T-cell (primary cell): ENCODE data around the gene UBQLN4. TPM values are rescaled to one million over a fixed set of nuclear protein-coding genes. Genes with fewer than 3 reads are reported as not detected.
A peak's percentile ranks its signal among the peaks of the same experiment; 100 is the strongest.

Experiments
- ATAC-seq, 4 experiments: fragments of 200-7000 bp in 3 of 4; fragments of 150-1000 bp in 1 of 4; cut with Tn5 transposase; replicated peaks in 1 of 4; 1 replicate in 3 of 4; 2 replicates in 1 of 4; pipeline ENCODE4 v1.10.0; 2021; ENCODE audit warnings: moderate library complexity in 3 of 4, mild to moderate bottlenecking in 2 of 4, moderate number of reproducible peaks in 1 of 4
- CTCF ChIA-PET, 2 donors: fragments of 300-600 bp; sonication (Branson Sonifier 250); formaldehyde crosslinking; loops; one replicate each; lab custom pipeline; 2022; ENCODE audit warnings: antibody characterized with exemption in 2 of 2; lab: Charles Lee
- POLR2A ChIA-PET, 2 donors: fragments of 300-600 bp; sonication (Branson Sonifier 250); formaldehyde crosslinking; loops; one replicate each; lab custom pipeline; 2022; ENCODE audit warnings: antibody characterized with exemption in 2 of 2; lab: Charles Lee
- DNase-seq, 35 experiments: peaks; one replicate each; pipeline versions ENCODE4 v3.0.0 to v3.0.0-alpha.2; 2013 to 2023
- H3K27ac ChIP-seq: one replicate; pipeline ENCODE4 v1.5.1; 2013; ENCODE audit warnings: low read length
- H3K27me3 ChIP-seq, 2 experiments: replicated peaks in 1 of 2; 1 replicate in 1 of 2; 2 replicates in 1 of 2; pipeline versions ENCODE4 v1.6.1 to v1.7.0; 2013; ENCODE audit warnings: low read length in 1 of 2, mixed read lengths in 1 of 2; ENCODE audit not compliant: control insufficient read depth in 2 of 2, insufficient read depth in 2 of 2; ENCODE audit errors: extremely low read depth in 1 of 2
- H3K36me3 ChIP-seq, 2 donors: 1 replicate in 1 of 2; 2 replicates in 1 of 2; pipeline versions ENCODE4 v1.6.1 to v1.7.0; 2013; ENCODE audit warnings: low read length in 1 of 2; ENCODE audit not compliant: control insufficient read depth in 2 of 2, insufficient read depth in 1 of 2; ENCODE audit errors: extremely low read depth in 1 of 2
- H3K4me1 ChIP-seq, 2 experiments: 1 replicate in 1 of 2; 2 replicates in 1 of 2; pipeline versions ENCODE4 v1.6.1 to v1.7.0; 2013; ENCODE audit warnings: low read length in 2 of 2, mixed read lengths in 1 of 2; ENCODE audit not compliant: insufficient read depth in 2 of 2, control insufficient read depth in 1 of 2; ENCODE audit errors: extremely low read depth in 1 of 2
- H3K4me3 ChIP-seq, 2 donors: 1 replicate in 1 of 2; 2 replicates in 1 of 2; pipeline versions ENCODE4 v1.5.1 to v1.7.0; 2013; ENCODE audit warnings: mild to moderate bottlenecking in 2 of 2, low read length in 1 of 2, moderate library complexity in 1 of 2; ENCODE audit not compliant: control insufficient read depth in 1 of 2; ENCODE audit errors: extremely low read depth in 1 of 2
- H3K9me3 ChIP-seq: 2 replicates; pipeline ENCODE4 v1.7.0; 2013
- H3K27ac Mint-ChIP-seq, 2 donors: one replicate each; pipeline ENCODE4 v1.8.0; 2020 to 2021; ENCODE audit warnings: mild to moderate bottlenecking in 2 of 2, mixed read lengths in 2 of 2
- H3K27me3 Mint-ChIP-seq, 2 donors: one replicate each; pipeline ENCODE4 v1.8.0; 2021 to 2022; ENCODE audit warnings: mixed read lengths in 2 of 2
- H3K36me3 Mint-ChIP-seq: one replicate; pipeline ENCODE4 v1.8.0; 2021; ENCODE audit warnings: mixed read lengths
- H3K4me1 Mint-ChIP-seq, 3 donors: one replicate each; pipeline ENCODE4 v1.8.0; 2020 to 2022; ENCODE audit warnings: mixed read lengths in 3 of 3, mild to moderate bottlenecking in 1 of 3
- H3K4me3 Mint-ChIP-seq, 3 donors: one replicate each; pipeline ENCODE4 v1.8.0; 2020 to 2022; ENCODE audit warnings: mild to moderate bottlenecking in 3 of 3, mixed read lengths in 3 of 3, moderate library complexity in 3 of 3
- H3K9me3 Mint-ChIP-seq, 3 donors: one replicate each; pipeline ENCODE4 v1.8.0; 2020 to 2022; ENCODE audit warnings: mixed read lengths in 3 of 3
- WGBS: methylation state at CpG from one replicate; pipeline ENCODE4 v1.1.5; 2013; ENCODE audit warnings: missing lambda C conversion rate; ENCODE audit not compliant: insufficient coverage; 5-methylcytosine and 5-hydroxymethylcytosine counted together
- total RNA-seq, 35 experiments: library from RNA in 6 of 35; stranded (reverse) in 6 of 35; fragments of 120-200 nt in 1 of 35; gene quantifications; one replicate each; pipeline versions ENCODE4 v1.2.1 to v1.2.4 and lab custom pipeline; 2013 to 2026

The UBQLN4 gene
- total RNA-seq, 5 donors from 2014 or later (not counting 1 experiment from before 2014, with no cell fraction given): 21.9 to 39.6 (median 37.9) TPM

DNA sequence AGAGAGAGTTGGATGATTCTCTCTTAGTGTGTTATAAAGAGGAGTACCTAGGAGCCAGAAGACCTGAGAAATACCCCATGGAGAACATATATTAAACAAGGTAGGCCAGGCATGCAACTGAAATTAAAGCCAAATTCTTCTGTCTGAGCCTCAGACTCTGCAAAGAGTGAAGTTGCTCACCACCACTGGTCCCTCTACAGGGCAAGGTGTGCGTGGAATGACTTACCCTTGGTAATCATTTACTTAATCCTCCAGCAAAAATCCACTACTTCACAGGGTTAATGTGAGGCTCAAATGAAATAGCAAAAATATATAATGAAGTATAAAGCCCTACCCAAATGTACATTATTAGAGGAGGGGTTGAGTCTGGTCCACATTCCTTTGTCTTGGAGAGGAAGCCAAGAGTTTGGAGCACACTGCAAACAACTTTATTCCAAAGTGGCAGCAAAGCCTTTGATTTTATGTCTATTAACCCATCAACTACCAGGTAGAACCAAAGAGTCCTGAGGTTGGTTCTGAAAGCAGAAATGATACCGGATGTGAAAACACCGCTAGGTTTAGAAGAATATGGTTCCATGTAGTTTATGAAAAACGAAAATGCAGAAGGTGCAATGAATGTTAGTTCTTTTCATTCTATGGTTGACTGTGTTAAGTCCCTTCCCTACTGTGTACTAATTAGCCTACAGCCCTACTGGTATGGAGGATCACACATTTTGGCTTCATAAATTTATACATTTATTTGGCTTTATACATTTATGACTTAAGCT is 41.4 kb downstream of the UBQLN4 start:
- Mint-ChIP-seq H3K27me3 (no peaks in the 10 kb centered on the region), H3K36me3 (peaks cover 46% of the 10 kb centered on the region), H3K27ac (no peak overlapping the region), H3K4me3 (no peak overlapping the region), H3K4me1 (peaks cover 8 to 18% (median 14%) of the 10 kb centered on the region in 3 donors), H3K9me3 (no peaks in the 10 kb centered on the region)
- POLR2A ChIA-PET: no interaction called here
- no CpG with 5 or more reads among the region's 4 CpGs for WGBS
- Histone ChIP-seq H3K27ac (no peak overlapping the region), H3K9me3 (no peaks in the 10 kb centered on the region), H3K36me3 (peaks cover 23 to 72% of the 10 kb centered on the region in 2 donors), H3K27me3 (no peaks in the 10 kb centered on the region), H3K4me3 (no peak overlapping the region), H3K4me1 (no peaks in the 10 kb centered on the region)
- ATAC-seq (no peak), DNase-seq (no peak)
- CTCF ChIA-PET: no interaction called here

DNA sequence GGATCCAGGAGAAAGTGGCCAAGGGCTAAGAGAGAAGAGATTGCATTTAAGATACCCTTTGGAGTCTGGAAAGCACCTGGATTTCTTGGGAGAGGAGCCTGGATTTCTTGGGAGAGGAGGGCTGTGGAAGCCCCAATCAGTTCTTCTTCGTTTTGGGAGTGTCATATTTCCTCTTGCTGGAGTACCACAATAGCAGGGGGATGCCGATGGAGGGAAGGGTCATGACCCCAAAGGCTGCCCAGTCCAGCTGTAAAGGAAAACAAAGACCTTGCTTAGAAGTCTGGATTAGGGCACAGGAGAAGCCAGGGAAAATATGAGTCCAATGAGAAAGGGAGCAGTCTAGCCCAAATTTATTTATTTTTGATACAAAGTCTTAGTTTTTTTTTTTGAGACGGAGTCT is 44.2 kb downstream of the UBQLN4 start:
- Mint-ChIP-seq H3K27ac (peak overlapping the region in 1 of 2 donors; percentile 19), H3K9me3 (no peaks in the 10 kb centered on the region), H3K36me3 (peaks cover 36% of the 10 kb centered on the region), H3K27me3 (no peaks in the 10 kb centered on the region), H3K4me1 (peaks cover 21 to 36% (median 28%) of the 10 kb centered on the region in 3 donors), H3K4me3 (no peak overlapping the region)
- Histone ChIP-seq H3K36me3 (peaks cover 14 to 61% of the 10 kb centered on the region in 2 donors), H3K4me3 (no peak overlapping the region), H3K27me3 (no peaks in the 10 kb centered on the region), H3K4me1 (peaks cover 7 to 21% of the 10 kb centered on the region in 2 experiments), H3K9me3 (no peaks in the 10 kb centered on the region), H3K27ac (no peak overlapping the region)
- CTCF ChIA-PET: no interaction called here
- POLR2A ChIA-PET: no interaction called here
- WGBS: 80% methylated on average over 3 of the region's 3 CpGs
- ATAC-seq (no peak), DNase-seq (no peak)

GRCh38 chr1:156006666-156007376 is 46.8 kb downstream of the UBQLN4 start:
- ChIA-PET POLR2A (interaction anchor here in 1 of 2 donors (0.5 to 0.8 kb wide), 2 partner anchors 28 to 298 kb away, joined by 7 to 10 read pairs; partner anchors contain the start of gene ARHGEF2), CTCF (interaction anchor here in 1 of 2 donors (0.6 kb wide), 1 partner anchor 412 kb away, joined by 3 read pairs; no protein-coding TSS in a partner anchor)
- Mint-ChIP-seq H3K27me3 (no peaks in the 10 kb centered on the region), H3K4me3 (no peak overlapping the region), H3K9me3 (no peaks in the 10 kb centered on the region), H3K27ac (peak overlapping the region in 1 of 2 donors; percentile 51), H3K4me1 (peaks cover 14 to 39% (median 29%) of the 10 kb centered on the region in 3 donors), H3K36me3 (peaks cover 27% of the 10 kb centered on the region)
- ATAC-seq (no peak), DNase-seq (no peak)
- WGBS: 98% methylated on average over 5 of the region's 7 CpGs
- Histone ChIP-seq H3K27ac (no peak overlapping the region), H3K4me1 (peaks cover 7 to 25% of the 10 kb centered on the region in 2 experiments), H3K4me3 (no peak overlapping the region), H3K27me3 (no peaks in the 10 kb centered on the region), H3K36me3 (peaks cover 10 to 37% of the 10 kb centered on the region in 2 donors), H3K9me3 (no peaks in the 10 kb centered on the region)

DNA sequence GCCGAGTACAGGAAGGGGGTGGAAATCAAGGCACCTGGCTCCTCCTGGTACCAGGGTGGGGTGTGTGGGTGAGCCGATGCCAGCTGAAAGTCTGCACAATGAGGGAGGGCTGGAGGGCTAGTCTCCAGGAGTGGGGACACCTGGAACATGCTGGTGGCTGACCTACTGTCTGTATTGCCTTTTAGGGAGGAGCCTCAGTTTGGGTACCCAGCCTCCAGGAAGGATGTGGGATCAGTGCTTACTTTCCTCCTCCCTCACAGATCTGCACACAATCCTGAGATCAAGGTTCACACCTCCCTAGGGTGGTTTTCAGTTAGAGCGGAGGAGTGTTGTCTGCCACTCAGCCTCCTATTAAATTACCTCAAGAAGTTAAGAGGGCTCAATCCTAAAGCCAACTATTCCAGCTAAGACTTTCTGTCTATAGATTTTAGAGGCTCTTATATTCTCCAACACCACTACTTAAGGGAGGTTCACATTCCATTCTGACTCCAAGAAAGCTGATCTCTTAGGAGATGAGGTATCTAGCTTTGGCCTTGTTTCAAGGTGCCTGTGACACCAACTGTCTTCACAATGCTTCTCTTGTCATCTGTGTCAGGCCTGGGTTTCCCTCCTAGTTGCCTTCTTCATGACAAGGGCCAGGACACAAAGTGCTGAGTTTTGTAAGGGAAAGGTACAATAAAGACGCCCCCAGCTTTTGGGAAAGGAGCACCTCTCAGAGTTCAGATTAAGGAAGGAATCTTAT is 48.6 kb downstream of the UBQLN4 start:
- H3K4me1 ChIP-seq: peaks cover 7 to 25% of the 10 kb centered on the region in 2 experiments
- Mint-ChIP-seq H3K4me1 (peaks cover 14 to 36% (median 27%) of the 10 kb centered on the region in 3 donors), H3K9me3 (no peaks in the 10 kb centered on the region), H3K36me3 (peaks cover 13% of the 10 kb centered on the region), H3K4me3 (peak overlapping the region in 1 of 3 donors; percentile 33), H3K27me3 (no peaks in the 10 kb centered on the region), H3K27ac (peak overlapping the region; percentile 90 to 91)
- WGBS: 0% methylated on average over 1 of the region's 4 CpGs
- DNase-seq: peak in 16 of 35 experiments; percentile 3 to 68 (median 17)
- ChIA-PET CTCF (interaction anchor here in 1 of 2 donors (0.6 to 1.2 kb wide), 2 partner anchors 15 to 382 kb away, joined by 3 read pairs; no protein-coding TSS in a partner anchor), POLR2A (interaction anchor here in 1 of 2 donors (0.5 kb wide), 1 partner anchor 55 kb away, joined by 6 read pairs; no protein-coding TSS in a partner anchor)
- H3K36me3 ChIP-seq: peaks cover 5 to 19% of the 10 kb centered on the region in 2 donors
- H3K27me3 ChIP-seq: no peaks in the 10 kb centered on the region
- H3K27ac ChIP-seq: peak overlapping the region; percentile 56
- H3K9me3 ChIP-seq: no peaks in the 10 kb centered on the region
- peak; percentile 83 to 96 (median 90) for ATAC-seq
- no peak overlapping the region for H3K4me3 ChIP-seq

GRCh38 chr1:156003923-156004188 is 49.7 kb downstream of the UBQLN4 start:
- no peak for ATAC-seq
- no CpG with 5 or more reads among the region's 2 CpGs for WGBS

More at GRCh38 chr1:156003923-156004188, 49.7 kb downstream of the UBQLN4 start:
- H3K9me3 ChIP-seq: no peaks in the 10 kb centered on the region
- Mint-ChIP-seq H3K27ac (no peak overlapping the region), H3K27me3 (no peaks in the 10 kb centered on the region), H3K36me3 (peaks cover 6% of the 10 kb centered on the region), H3K9me3 (no peaks in the 10 kb centered on the region), H3K4me3 (no peak overlapping the region), H3K4me1 (peaks cover 14 to 36% (median 27%) of the 10 kb centered on the region in 3 donors)
- H3K4me3 ChIP-seq: no peak overlapping the region
- no peaks in the 10 kb centered on the region for H3K27me3 ChIP-seq
- H3K27ac ChIP-seq: no peak overlapping the region
- POLR2A ChIA-PET: interaction anchor here in 1 of 2 donors (0.5 to 0.7 kb wide), 2 partner anchors 26 to 444 kb away, joined by 3 to 4 read pairs; no protein-coding TSS in a partner anchor
- DNase-seq: no peak
- peaks cover 7 to 25% of the 10 kb centered on the region in 2 experiments for H3K4me1 ChIP-seq
- CTCF ChIA-PET: interaction anchor here (0.6 to 1.2 kb wide), 2 partner anchors 14 to 699 kb away, joined by 3 to 6 read pairs; no protein-coding TSS in a partner anchor
- H3K36me3 ChIP-seq: peaks cover under 1 to 8% of the 10 kb centered on the region in 2 donors
